Suppressor macrophage treated with lipopolysaccharide for 4 hours (primary cell): ENCODE results near the gene RPS23.

Experiments used
- DNase-seq: peaks from one replicate; pipeline ENCODE4 v3.0.0-alpha.2; 2020

Gene RPS23

GRCh38 chr5:82244151-82244550 is 34.0 kb downstream of the RPS23 start:
- DNase-seq, result no peak

GRCh38 chr5:82234885-82235284 is 43.3 kb downstream of the RPS23 start:
- no peak for DNase-seq

GRCh38 chr5:82225525-82226172 is 52.5 kb downstream of the RPS23 start:
- peak; percentile 67 for DNase-seq
